HG02610 (cell line): ENCODE measurements around the gene ORM1.
"Not testable (repeated sequence)": the region's sequence is repeated elsewhere in the genome, so short reads cannot be mapped to it uniquely, and the experiment has no call there.

Experiments used
- ATAC-seq: cut with Tn5 transposase; IDR thresholded peaks from one replicate; pipeline ENCODE4 v1.9.1; 2021; ENCODE audit warnings: mild to moderate bottlenecking, moderate library complexity; ENCODE audit not compliant: unreplicated experiment

The ORM1 gene

DNA sequence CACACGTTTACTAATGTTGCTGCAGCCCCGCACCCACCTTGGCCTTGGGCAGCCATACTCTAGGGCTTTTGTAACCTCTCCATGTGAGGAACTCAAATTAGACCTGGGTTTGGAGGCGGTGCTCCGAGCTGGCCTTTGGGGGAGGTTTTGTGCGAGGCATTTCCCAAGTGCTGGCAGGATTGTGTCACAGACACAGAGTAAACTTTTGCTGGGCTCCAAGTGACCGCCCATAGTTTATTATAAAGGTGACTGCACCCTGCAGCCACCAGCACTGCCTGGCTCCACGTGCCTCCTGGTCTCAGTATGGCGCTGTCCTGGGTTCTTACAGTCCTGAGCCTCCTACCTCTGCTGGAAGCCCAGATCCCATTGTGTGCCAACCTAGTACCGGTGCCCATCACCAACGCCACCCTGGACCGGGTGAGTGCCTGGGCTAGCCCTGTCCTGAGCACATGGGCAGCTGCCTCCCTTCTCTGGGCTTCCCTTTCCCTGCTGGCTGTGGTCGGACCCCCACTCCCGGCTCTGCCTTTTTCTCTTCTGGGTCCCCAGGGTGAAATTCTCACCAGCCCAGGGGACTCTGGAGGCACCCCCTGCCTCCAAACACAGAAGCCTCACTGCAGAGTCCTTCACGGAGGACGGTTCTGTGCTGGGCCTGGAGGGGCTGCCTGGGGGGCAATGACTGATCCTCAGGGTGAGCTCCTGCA is at the start of gene ORM1:
Gene ORM1, plus strand, starts transcription at position 268 of the 701 bp plus-strand sequence. Its CDS starts 36 bp downstream, at position 304.
- ATAC-seq: not testable (repeated sequence)

DNA sequence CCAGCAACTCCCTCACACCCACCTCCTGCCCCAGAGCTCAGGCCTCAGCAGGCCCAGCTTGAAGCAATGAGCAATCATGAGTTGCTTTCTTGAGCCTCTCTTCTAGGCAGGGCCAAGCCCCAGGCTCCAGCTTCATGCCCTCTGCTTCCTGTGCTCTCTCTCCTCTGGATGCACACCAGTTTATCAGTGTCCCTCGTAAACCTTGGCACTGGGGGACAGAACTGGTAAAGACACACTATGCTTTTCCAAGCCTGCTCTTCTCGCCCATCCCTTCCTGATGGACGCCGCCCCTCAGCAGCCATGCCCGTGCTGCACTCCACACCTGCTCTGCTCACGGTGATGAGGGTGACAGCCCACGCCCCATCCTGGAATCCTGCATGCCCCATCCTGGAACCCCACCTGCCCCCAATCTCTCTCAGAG is 49.4 kb upstream of the ORM1 start:
- no peak for ATAC-seq

DNA sequence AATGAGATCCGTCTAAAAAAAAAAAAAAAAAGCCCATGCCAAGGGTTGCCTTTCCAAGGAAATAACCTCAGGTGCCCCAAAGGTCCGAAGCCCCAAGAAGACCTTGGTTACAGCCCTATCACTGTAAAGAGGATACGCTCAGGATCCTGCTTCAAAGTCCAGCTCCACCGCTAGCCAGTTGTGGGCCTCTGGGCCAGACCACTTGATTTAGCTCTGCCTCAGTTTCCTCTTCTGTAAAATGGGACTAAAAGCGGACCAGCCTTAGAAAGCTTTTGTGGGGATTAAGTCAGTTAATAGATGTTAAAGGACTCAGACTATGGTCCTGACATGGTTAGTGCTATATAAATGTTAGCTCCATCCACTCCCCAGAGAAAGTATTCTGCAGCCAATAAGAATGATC is 48.7 kb upstream of the ORM1 start:
- ATAC-seq: no peak

DNA sequence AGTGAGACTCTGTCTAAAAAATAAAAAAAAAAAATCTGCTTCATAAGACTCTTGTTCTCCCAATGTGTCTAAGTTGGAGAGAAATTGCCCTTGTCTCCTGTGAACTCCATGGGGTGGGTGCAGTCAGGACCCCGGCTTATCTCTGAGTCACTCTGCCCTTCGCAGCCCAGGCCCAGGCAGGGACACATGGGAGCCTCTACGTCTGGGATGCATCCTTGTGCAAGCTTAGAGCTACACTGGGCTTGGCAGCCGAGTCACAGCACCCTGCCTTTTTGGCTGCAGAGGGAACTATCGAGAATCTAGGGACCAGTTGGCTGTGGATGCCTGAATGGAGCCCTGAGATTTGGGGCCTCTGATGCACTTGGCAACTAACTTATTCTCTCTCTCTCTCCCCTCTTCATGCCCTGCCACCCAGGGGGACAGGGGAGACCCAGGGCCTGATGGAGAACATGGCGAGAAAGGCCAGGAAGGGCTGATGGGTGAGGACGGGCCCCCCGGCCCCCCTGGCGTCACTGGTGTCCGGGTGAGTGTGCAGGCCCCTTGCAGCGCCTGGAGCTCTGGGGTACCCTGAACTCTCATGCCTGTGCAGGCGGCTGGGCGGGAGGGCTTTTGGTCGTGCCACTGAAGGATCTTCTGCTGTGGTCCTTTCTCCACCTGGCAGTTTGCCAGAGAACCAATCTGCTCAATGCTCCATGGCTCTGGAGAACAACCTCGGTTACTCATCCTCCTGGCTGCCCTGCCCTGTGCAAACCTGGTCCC is 47.5 kb upstream of the ORM1 start:
- no peak for ATAC-seq

DNA sequence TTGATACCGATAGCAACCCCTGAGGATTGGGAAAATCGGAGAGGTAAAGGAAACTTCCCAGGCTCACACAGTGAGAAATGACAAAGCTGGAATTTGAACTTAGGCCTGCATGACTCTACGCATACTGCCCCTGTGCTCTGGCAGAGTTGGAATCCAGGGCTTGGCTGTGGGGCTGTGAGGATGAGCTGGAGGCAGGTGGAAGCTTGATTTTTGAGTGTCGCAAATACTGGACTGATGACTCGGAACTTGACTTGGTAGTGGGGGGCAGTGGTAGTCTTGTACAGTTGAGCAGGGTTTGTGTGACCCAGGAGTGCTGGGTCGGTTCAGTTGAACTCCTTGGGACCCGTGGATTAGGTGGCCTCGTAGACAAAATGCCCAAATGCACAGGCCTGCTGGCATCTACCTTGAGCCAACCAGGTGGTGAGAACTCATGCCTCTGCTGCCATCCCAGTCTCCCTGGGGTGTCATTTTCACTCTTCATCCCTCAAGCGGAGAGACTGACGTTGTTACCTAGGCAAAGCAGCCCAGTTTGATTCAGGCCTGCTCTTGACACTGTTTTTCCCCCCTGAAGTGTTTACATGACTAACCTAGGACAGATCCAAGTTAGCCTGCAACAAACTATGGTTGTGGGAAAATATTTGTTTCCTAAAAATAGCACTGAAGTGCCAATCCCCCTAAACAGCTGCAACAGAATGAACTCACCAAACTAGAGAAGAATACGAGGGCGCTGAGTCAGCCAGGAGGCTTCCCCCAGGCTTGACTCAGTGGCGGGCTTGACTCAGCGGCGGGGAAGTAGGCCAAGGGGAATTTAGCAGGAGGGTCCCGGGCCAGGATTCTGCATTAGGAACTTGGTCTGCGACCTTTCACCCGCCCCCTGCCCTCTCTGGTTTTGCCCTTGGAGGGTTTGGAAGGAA is 45.7 kb upstream of the ORM1 start:
- no peak for ATAC-seq

DNA sequence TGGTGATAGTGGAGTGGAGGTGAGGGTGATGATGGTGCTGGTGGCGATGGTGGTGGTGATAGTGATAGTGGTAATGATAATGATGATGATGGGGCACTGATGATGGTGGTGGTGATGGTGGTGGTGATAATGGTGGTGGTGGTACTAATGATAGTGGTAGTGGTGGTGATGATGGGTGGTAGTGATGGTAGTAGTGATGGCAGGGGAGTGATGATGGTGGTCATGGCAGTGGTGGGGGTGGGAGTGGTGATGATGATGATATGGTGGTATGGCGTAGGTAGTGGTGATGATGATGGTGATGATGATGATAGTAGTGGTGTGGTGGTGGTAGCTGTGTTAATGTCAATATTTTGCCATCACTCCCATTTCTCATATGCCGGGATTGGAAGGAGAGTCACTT is 44.5 kb upstream of the ORM1 start:
- ATAC-seq: no peak

DNA sequence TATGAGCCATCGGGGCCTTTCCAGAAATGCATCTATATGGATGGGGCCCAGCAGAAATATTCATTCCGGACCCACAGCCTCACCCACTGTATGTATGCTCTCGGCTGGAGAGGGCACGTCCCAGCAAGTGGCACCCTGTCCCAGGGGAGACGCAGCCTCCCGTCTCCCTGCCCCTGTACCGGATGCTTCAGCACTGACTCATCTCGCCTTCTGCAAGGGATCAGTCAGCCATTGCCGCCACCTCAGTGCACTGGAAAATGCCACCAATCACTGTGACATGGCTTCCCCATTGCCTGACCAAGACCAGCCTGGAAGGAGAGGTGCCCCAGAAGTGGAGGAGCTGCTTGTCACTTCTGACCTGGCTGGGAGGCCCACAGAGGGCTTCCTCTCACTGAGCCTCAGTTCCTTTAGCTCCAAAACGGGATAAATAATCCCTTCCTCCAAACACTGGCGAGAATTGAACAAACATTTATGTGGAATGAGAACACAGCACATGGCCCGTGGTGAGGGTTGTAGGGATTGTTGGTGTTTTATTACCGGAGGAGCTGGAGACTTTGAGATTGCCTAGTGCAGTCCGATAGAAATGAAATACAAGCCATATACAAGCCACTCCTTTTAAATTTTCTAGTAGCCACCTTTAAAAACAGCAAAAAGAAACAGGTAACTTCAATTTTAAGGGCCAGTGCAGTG is 43.9 kb upstream of the ORM1 start:
- ATAC-seq: no peak

DNA sequence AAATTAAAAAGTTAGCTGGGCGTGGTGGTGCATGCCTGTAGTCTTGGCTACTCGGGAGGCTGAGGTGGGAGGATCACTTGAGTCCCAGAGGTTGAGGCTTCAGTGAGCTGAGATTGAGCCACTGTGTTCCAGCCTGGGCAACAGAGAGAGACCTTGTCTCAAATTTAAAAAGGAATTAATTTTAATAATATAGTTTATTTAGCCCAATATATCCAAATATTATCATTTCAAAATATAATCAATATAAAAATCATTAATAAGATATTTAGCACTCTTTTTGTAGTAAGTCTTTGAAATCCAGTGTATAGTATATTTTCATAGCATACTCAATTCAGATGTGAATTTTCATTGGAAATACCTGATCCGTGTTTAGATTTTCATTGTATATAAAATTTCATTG is 43.2 kb upstream of the ORM1 start:
- ATAC-seq: no peak

DNA sequence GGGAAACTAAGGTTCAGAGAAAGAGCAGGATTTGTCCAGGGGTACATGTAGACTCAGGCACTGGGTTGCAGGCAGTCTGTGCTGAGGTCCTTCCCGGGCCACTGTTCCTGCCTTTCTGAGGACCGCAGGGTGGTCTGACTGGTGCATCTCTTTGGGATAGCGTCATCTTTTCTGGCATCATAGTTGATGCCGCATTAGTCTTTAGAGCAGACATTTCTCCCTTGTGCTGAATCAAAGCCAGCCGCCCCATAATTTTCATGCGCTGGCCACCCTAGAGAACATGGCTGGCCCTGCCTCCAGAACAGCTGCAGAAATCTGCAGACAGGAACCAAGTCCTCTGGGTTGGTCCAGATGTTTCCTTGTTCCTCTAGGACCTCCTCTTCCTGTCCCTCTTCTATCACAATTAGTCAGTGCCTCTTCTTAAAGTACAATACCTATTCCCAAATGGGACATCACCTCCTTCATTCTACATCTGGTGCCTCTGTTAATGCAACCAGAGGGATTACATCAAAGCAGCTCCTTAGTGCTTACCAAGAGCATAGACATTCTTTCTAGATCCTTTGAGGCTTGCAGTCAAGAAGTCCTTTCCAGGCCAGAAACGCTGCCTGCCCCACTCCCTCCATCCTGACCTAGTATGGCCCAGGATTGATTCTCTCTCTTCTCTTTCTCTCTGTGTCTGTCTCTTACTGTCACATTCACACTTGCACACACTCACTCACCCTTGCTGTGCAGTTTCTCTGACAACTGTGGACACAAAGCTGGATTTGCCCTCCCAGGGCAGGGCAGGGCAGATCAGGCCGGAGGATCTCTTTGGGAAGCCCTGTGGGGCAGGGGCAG is 42.0 kb upstream of the ORM1 start:
- ATAC-seq: no peak

DNA sequence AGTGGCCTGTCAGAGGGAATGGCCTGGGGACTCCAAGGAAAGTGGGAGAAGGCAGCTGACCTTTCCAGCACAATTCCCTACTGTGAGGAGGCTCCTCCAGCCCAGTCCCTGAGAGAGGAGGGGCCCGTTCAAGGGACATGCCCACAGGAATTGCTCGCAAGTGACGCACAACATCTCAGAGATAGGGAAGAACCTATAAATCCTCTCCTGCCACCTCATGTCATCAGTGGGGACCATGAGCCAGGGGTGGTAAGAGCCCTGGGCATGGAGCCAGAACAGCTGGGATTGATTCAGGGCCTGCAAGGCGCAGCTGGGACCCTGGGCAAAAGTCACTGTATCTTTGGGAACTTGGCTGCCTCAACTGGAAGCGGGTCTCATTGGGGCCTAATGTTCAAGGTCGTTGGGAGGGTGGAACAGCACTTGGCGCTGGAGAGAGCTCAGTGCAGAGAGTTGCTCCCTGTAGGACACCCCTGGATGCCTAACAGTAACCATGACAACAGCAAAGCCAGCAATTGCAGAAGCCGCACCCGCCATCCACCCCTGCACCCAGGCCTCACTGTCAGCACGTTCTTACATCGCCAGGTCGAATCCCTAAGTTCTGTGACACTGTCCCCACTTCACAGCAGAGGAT is 41.3 kb upstream of the ORM1 start:
- ATAC-seq: no peak

DNA sequence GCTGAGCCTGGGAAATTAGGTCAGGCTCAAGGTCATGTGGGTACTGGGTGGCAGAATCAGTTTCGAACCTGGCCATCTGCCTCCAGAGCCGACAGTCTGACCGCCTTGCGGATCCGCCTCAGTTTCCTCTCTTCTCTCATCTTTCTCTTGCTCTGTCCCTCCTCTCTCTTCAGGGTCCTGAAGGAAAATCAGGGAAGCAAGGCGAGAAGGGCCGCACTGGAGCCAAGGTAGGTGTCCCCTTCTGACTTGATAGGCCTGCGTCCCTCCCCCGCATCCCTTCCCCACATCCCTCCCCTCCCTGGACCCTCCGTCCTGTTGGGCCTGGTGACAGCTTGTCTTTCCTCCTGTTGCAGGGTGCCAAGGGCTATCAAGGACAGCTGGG is 40.8 kb upstream of the ORM1 start:
- no peak for ATAC-seq

DNA sequence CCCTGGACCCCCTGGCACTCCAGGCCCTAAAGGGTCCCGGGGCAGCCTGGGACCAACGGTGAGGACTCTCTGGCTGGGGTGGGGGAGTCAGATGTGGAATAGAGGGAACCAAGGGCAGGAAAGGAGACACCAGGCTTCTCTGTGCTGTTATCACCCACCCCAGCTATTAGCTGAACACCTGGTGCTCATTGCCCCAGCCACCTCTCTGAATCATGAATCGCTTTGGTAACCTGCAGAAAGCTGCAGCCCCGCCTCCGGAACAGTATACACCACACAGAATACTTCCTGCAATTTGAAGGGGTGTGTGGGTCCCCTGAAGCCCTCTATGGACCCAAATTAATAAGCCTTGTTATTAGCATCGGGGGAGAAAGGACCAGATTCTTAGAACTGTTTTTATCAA is 40.4 kb upstream of the ORM1 start:
- no peak for ATAC-seq

DNA sequence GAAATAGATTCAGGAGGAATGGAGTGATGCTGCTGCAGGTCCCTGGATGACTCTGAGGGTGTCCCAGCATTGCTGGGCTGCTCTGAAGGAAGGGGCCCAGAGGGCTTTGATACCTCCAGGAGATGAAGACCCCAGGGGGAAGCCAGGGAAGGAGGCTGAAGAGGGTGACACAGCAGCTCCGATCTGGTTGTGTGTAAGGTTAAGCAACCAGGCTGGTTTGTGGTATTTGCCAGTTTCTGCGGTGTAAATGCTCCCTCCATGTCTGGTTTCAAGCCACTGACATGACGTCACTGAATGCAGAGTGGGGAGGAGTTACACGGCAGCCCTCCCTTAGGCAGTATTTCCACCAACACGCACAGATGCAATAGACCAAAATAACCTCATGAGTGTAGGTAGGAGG is 40.0 kb upstream of the ORM1 start:
- no peak for ATAC-seq

DNA sequence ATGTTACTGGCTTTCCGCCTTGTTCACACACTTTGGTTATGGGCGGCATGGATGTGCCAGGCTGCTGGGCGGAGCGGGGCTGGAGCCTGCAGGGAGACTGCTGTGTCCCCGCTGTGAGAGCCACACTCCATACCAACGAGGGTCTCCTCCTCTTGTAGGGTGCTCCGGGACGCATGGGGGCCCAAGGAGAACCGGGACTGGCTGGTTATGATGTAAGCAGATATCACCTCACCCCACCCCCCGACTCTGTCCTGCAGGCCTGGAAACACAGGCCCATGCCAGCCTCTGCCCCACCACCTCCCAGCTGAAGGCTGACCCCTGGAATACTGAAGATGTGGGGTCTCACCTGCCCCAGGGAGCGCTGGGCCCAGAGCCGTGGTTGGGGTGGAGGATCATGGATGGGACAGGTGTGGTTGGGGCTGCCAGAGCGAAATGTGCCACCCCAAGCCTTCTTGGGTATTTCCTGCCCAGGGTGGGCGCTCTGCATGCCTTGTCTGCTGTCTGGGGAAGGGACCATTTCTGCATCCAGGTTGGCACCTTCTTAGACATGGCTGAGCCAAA is 39.3 kb upstream of the ORM1 start:
- no peak for ATAC-seq

DNA sequence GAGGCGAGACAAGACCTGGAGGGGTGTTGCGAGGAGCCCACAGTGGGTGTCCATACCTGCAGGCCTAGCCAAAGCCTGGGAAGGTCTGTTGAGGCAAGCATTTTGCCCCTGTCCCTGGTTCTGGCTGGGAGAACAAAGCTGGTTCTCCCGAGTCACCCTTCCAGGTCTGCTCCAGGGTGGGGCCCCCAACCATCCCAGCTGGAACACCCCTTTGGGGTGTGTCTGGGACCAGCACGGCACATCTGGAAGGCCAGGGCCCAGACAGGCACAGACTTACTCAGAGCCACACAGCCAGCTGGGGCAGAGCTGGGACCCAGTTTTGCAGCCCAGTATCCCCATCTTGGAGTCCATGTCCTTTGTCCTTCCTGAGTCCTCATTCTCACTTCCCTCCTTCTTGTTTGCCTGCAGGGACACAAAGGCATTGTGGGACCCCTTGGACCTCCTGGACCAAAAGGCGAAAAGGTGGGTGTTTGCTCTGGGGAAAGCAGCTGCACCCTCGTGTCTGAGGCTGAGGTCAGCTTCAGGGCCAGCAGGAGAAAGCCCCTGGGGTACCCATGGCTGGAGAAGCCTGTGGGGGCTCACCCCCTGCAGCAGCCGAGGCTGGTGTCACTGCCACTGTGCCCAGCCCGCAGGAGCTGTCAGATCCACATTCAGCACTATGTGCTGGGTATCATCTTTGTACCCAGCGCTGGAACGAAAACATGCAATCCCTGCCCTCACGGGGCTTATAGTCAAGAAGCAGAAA is 38.4 kb upstream of the ORM1 start:
- ATAC-seq: no peak

DNA sequence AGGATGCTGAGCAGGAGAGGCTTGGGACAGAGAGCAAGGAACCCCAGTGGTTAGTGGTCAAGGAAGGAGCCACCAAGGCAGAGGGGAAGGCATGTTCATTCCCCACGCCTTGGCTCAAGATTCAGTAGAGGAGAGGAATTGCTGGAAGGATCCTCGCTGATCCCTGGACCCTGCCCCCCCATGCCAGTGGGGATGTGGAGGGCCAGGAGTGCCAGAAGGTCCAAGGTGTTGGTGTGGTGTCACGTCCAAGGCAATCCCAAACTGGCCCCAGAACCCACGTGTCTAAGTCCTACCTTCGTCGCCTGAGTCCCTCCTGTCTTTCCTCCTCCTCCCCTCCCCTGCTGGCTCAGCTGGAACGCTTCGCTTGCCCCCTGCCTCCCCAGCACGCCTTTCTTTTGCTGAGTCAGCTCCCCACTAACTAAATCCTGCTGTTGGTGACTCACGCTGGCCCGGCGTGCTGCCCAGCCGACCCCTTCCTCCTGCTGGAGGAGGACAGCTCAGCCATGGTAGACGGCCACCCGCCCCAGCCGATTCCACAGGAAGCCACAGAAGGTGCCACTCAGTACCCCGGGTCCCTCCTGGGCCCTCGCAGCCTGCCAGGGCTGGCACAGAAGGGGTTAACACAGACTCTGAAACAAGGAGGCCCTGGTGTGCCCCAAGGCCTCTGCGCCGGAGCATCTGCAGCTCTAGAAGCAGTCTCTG is 37.6 kb upstream of the ORM1 start:
- ATAC-seq: no peak

DNA sequence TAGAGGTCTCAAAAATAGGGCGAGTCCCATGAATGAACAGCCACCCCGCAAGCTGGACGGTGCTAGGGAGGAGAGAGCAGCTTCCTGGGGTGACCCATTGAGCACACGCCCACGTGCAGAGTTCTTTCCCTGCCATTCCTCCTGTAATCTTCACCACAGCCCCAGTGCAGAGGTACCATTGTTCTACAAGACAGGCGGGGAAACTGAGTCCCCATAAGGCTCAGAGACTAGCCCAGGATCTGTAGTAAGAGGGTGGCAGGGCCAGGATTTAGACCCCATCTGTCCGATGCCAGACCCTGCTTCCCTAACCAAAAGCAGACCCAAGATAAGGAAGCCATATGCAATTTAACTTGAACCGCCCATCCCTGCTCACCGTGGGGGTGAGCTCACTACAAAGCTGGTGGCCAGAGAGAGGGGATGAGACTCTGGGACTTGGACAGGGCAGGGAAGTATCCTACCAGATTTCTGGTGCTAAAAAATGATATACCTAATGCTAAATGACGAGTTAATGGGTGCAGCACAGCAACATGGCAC is 36.7 kb upstream of the ORM1 start:
- no peak for ATAC-seq
